K562 (cell line): Measurements from ENCODE around the gene SS18L1. TPM values are rescaled to one million over a fixed set of nuclear protein-coding genes. Genes with fewer than 3 reads are reported as not detected.

Experiments
- ATAC-seq: fragments of 200-7000 bp; cut with Tn5 transposase; 3 replicates; pipeline ENCODE4 v1.9.1; 2020; ENCODE audit warnings: moderate library complexity
- BruUV-seq: library from RNA; stranded (reverse); fragments of 400-500 nt; replicated peaks from 2 replicates; lab custom pipeline; 2021; lab: Mats Ljungman, UMichigan
- CTCF ChIA-PET: fragments of 300-600 bp; formaldehyde crosslinking; extraction: SDS; loops from one replicate; lab custom pipeline; 2021; ENCODE audit warnings: low intra/inter-chr PET ratio; lab: Yijun Ruan, JAX
- POLR2A ChIA-PET: fragments of 300-600, 350-650 bp; sonication (Branson Sonifier 250); formaldehyde crosslinking; extraction: SDS; loops from one replicate; lab custom pipeline; 2021; ENCODE audit warnings: antibody characterized with exemption, inconsistent platforms; lab: Yijun Ruan, JAX
- DNase-seq, 4 experiments: peaks; one replicate each; pipeline versions ENCODE4 v3.0.0 to v3.0.0-alpha.2; 2011 to 2018; ENCODE audit warnings: low spot score in 3 of 4, mixed read lengths in 3 of 4; ENCODE audit errors: extremely low read depth in 1 of 4
- FAIRE-seq: peaks from 2 replicates; lab custom pipeline; 2011; peaks lifted over from hg19 to GRCh38; lab: Jason Lieb, UNC
- H2AFZ ChIP-seq: 2 replicates; pipeline ENCODE4 v1.6.0; 2011; ENCODE audit warnings: low read depth, low read length, control low read depth, inconsistent platforms
- H3K27ac ChIP-seq: fragments of 200-600 bp; 3 replicates; pipeline ENCODE4 v1.8.0; 2011; ENCODE audit warnings: low read depth, mild to moderate bottlenecking, control low read depth, inconsistent platforms, low read length, moderate library complexity, mixed read lengths; ENCODE audit errors: extremely low read depth
- H3K27me3 ChIP-seq, 2 experiments: fragments of 300-600 bp in 1 of 2; 2 replicates in 1 of 2; 3 replicates in 1 of 2; pipeline versions ENCODE4 v1.6.0 to v1.8.0; 2011; ENCODE audit warnings: inconsistent platforms in 2 of 2, low read length in 2 of 2, mild to moderate bottlenecking in 1 of 2, mixed read lengths in 1 of 2, moderate library complexity in 1 of 2; ENCODE audit not compliant: control insufficient read depth in 2 of 2, insufficient read depth in 2 of 2
- H3K36me3 ChIP-seq: fragments of 300-600 bp; 3 replicates; pipeline ENCODE4 v1.8.0; 2011; ENCODE audit warnings: mild to moderate bottlenecking, low read length, inconsistent platforms; ENCODE audit not compliant: control insufficient read depth, insufficient read depth
- H3K4me1 ChIP-seq, 2 experiments: fragments of 200-600 bp in 1 of 2; replicated peaks in 1 of 2; 2 replicates in 1 of 2; 3 replicates in 1 of 2; pipeline versions ENCODE4 v1.5.1 to v1.8.0; 2011; ENCODE audit warnings: inconsistent platforms in 2 of 2, low read length in 2 of 2, mild to moderate bottlenecking in 1 of 2, mixed read lengths in 1 of 2, moderate library complexity in 1 of 2; ENCODE audit not compliant: control insufficient read depth in 2 of 2, insufficient read depth in 2 of 2
- H3K4me2 ChIP-seq: 2 replicates; pipeline ENCODE4 v1.6.1; 2011; ENCODE audit warnings: low read length, control low read depth, inconsistent platforms, mixed read lengths; ENCODE audit not compliant: insufficient read depth
- H3K4me3 ChIP-seq: fragments of 200-600 bp; sonication (generic), shearing (Covaris generic); 2 replicates; pipeline ENCODE4 v1.5.1; 2016; ENCODE audit warnings: control low read depth, inconsistent platforms
- H3K79me2 ChIP-seq: fragments of 200-600 bp; 3 replicates; pipeline ENCODE4 v1.8.0; 2011; ENCODE audit warnings: low read length, inconsistent platforms; ENCODE audit not compliant: control insufficient read depth, insufficient read depth
- H3K9ac ChIP-seq, 2 experiments: 2 replicates each; pipeline versions ENCODE4 v1.6.0 to v1.6.1; 2011; ENCODE audit warnings: low read depth in 2 of 2, low read length in 2 of 2, control low read depth in 1 of 2, inconsistent platforms in 1 of 2, mild to moderate bottlenecking in 1 of 2, mixed read lengths in 1 of 2; ENCODE audit not compliant: insufficient read depth in 1 of 2
- H3K9me1 ChIP-seq: one replicate; pipeline ENCODE4 v1.6.0; 2011; ENCODE audit warnings: inconsistent platforms, mild to moderate bottlenecking, low read length, moderate library complexity; ENCODE audit not compliant: control insufficient read depth, insufficient read depth
- H3K9me3 ChIP-seq: replicated peaks from 2 replicates; pipeline ENCODE4 v1.5.1; 2011; ENCODE audit warnings: low read depth, low read length, inconsistent platforms; ENCODE audit not compliant: control insufficient read depth, insufficient read depth
- H4K20me1 ChIP-seq: replicated peaks from 2 replicates; pipeline ENCODE4 v1.6.1; 2011; ENCODE audit warnings: low read length, inconsistent platforms, mixed read lengths; ENCODE audit not compliant: control insufficient read depth, insufficient read depth
- ATF7 ChIP-seq: fragments of 450-650 bp; IDR thresholded peaks from 2 replicates; pipeline ENCODE4 v1.7.1; 2014; ENCODE audit warnings: mild to moderate bottlenecking, moderate library complexity
- CHCHD3 ChIP-seq: fragments of 250-450 bp; sonication (Bioruptor Pico); IDR thresholded peaks from 2 replicates; pipeline ENCODE4 v2.1.2; 2022; ENCODE audit warnings: mild to moderate bottlenecking
- CREM ChIP-seq: IDR thresholded peaks from 2 replicates; pipeline ENCODE4 v1.6.1; 2014; ENCODE audit warnings: antibody characterized with exemption, low read depth
- EHMT2 ChIP-seq: fragments of 450-650 bp; IDR thresholded peaks from 2 replicates; pipeline ENCODE4 v1.6.1; 2018; ENCODE audit warnings: antibody characterized with exemption
- FOXK2 ChIP-seq, 2 experiments: fragments of 450-650 bp; IDR thresholded peaks in 1 of 2; conservative IDR thresholded peaks in 1 of 2; 2 replicates each; pipeline ENCODE4 v1.6.1; 2016; ENCODE audit warnings: low read depth in 2 of 2, mild to moderate bottlenecking in 1 of 2
- HMGXB4 ChIP-seq: sonication (generic); formaldehyde crosslinking; IDR thresholded peaks from 2 replicates; pipeline ENCODE4 v1.8.1; 2023; ENCODE audit warnings: mild to moderate bottlenecking, missing genetic modification reagents
- PTTG1 ChIP-seq: fragments of 450-650 bp; IDR thresholded peaks from 2 replicates; pipeline ENCODE4 v1.6.1; 2016; ENCODE audit warnings: low read depth, mild to moderate bottlenecking, missing genetic modification characterization, missing compliant biosample characterization
- ZNF764 ChIP-seq: fragments of 250-450 bp; sonication (Bioruptor Pico); IDR thresholded peaks from 2 replicates; pipeline ENCODE4 v1.4.0; 2020; ENCODE audit warnings: low read depth, mild to moderate bottlenecking, moderate library complexity
- ZSCAN32 ChIP-seq: fragments of 450-650 bp; formaldehyde crosslinking; IDR thresholded peaks from 2 replicates; pipeline ENCODE4 v1.4.0; 2020; ENCODE audit warnings: mild to moderate bottlenecking, moderate library complexity
- ZZZ3 ChIP-seq: fragments of 450-650 bp; IDR thresholded peaks from 2 replicates; pipeline ENCODE4 v1.6.1; 2016; ENCODE audit warnings: antibody characterized with exemption, mild to moderate bottlenecking, moderate library complexity
- WGBS: fragments of 100-300 bp; shearing (Covaris generic); methylation state at CpG from one replicate; pipeline ENCODE4 v1.1.6; 2016; ENCODE audit warnings: low coverage, mixed read lengths; ENCODE audit not compliant: insufficient coverage; ENCODE audit errors: missing lambda C conversion rate; 5-methylcytosine and 5-hydroxymethylcytosine counted together
- in situ Hi-C: fragments of 300-500 bp; cut with MboI; formaldehyde crosslinking; loops from 4 replicates; pipeline ENCODE4 v1.15.0; 2018; ENCODE audit warnings: inconsistent platforms, mixed read lengths
- intact Hi-C: fragments of 100-400 bp; cut with micrococcal nuclease; formaldehyde crosslinking; loops from 2 replicates; pipeline ENCODE4 v1.14.2; 2022
- polyA plus RNA-seq, 8 experiments: library from polyadenylated mRNA; depleted of rRNA in 4 of 8; stranded (reverse) in 5 of 8; unstranded in 3 of 8; fragments of >200 nt; fragmentation: Nextera tagmentation in 2 of 8; fragmentation: Illumina TruSeq in 1 of 8; extraction: Ambion mirVana in 2 of 8; extraction: Trizol in 1 of 8; gene quantifications; 2 replicates each; pipeline versions ENCODE4 v1.2.1 to v1.2.3, GENCODE V29; 2011 to 2014; ENCODE audit warnings: inconsistent platforms in 1 of 8, missing spikeins in 1 of 8
- total RNA-seq, 7 experiments: library from RNA; depleted of rRNA in 6 of 7; stranded (reverse); fragments of >200 nt in 6 of 7; fragmentation: Illumina TruSeq in 2 of 7; extraction: Trizol in 2 of 7; gene quantifications; 2 replicates each; pipeline versions ENCODE4 v1.2.1 to v1.2.3, GENCODE V29; 2011 to 2021; ENCODE audit warnings: low replicate concordance in 1 of 7

The SS18L1 gene
- total and polyA plus RNA-seq, 9 of the 15 experiments (the other 6 are each of a cell fraction or from before 2014, with no cell fraction given) = 2.7 to 28.3 (median 15.1) TPM

GRCh38 chr20:62104791-62105345, 38.7 kb upstream of the SS18L1 start (continued):
- no peak for TF ChIP-seq PTTG1 (tag)

GRCh38 chr20:62105592-62105991, 38.0 kb upstream of the SS18L1 start:
- CTCF ChIA-PET = no interaction called here
- H3K4me2 ChIP-seq = no peak overlapping the region
- no peak for ATAC-seq
- no peaks in the 10 kb centered on the region for H4K20me1 ChIP-seq
- no peak overlapping the region for H2AFZ ChIP-seq
- FAIRE-seq = no peak
- intact Hi-C loops (no loop called here), in situ Hi-C loops (no loop called here)
- no peak overlapping the region for H3K9ac ChIP-seq
- H3K9me1 ChIP-seq = no peaks in the 10 kb centered on the region
- DNase-seq = no peak
- H3K27ac ChIP-seq = no peak overlapping the region
- peaks cover 0 to 11% of the 10 kb centered on the region in 2 experiments; a peak in 3 of 5 replicates for H3K4me1 ChIP-seq
- WGBS = 2% methylated on average over 5 of the region's 5 CpGs
- no peak for TF ChIP-seq CHCHD3 (CRISPR knock-in tag)
- no peak for TF ChIP-seq ATF7
- TF ChIP-seq CREM = no peak
- no peak for TF ChIP-seq ZZZ3
- no peak for TF ChIP-seq ZNF764 (CRISPR knock-in tag)
- TF ChIP-seq FOXK2 (conservative IDR thresholded peaks at IDR 0.05 in 1 of 2, IDR thresholded peaks at IDR 0.05 in 1 of 2; ENCODE audit: low read depth in 2 of 2) = no peak
- TF ChIP-seq HMGXB4 (CRISPR knock-in tag) = no peak
- no peak for TF ChIP-seq ZSCAN32 (CRISPR knock-in tag)
- no peak for TF ChIP-seq EHMT2
- peaks cover 5% of the 10 kb centered on the region for H3K9me3 ChIP-seq
- POLR2A ChIA-PET = no interaction called here
- peaks cover 16 to 45% of the 10 kb centered on the region in 2 experiments; a peak in 4 of 5 replicates for H3K27me3 ChIP-seq
- H3K79me2 ChIP-seq = no peaks in the 10 kb centered on the region
- no peak overlapping the region for H3K4me3 ChIP-seq
- no peaks in the 10 kb centered on the region for H3K36me3 ChIP-seq
- no TSS peak for BruUV-seq
